ENCODE results near the gene MAN1C1. TPM values are rescaled to one million over a fixed set of nuclear protein-coding genes. Genes with fewer than 3 reads are reported as not detected.

Gene MAN1C1
- total RNA-seq, 2 donors from 2014 or later = 11.0 to 14.8 TPM

DNA sequence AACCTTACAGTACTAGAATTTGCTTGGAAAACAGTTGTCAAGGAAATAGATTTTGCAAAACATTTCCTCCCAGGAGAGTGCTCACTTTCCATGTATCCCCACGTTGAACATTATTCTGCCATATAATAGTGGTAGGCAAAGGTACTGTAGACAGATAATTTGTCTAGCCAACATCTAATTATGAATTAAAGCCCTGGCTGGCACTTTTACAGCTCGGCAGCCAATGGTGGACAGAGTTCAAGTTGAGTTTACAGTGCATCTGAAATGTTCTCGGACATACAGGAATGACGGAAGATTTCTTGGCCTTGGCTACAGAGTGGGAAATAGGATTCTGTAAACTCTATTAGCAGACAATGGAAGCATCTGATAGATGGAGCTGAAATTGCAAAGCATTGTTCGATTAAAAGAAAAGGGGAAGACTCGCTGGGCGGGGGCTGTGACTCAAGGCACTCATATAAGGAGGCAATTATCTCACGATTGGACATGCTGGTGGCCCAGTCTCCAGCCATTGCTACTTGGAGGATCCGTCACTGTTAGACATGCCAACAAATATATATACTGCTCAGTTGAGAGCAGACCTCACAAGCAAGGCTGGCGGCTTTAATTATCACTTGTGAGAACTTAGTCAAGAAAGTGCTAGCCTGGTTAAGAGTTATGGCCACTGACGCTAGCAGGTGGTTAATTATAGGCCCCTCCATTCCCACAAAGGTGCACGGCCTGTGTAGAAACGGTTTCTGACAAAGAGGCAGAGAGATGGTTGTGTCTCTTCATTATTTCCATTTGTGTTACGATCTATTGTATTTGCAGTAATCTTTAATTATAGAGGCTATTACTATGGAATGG is 48.0 kb downstream of the MAN1C1 start:
- DNase-seq = no peak
- ATAC-seq = peak; percentile 27 to 32
- intact Hi-C loops (cut with DNase I) = no loop called here

DNA sequence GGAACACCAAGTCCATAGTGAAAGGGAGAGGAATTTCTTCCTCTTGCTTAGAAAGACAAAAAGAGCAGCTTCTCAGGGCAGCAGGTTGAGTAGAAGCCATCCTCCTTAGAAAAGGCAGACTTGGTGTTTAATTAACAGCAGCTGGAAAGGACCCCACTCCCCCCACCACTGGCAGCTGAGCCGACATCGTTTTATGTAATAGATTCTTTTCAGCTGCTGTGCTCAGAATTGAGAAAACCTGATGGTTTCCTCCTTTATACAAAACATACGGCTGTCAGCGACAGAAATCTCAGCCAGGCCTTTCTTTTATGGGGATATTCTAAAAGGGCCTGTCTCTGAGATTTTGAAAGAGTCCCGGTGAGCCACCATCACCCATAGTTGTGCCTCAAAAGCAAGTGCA is 49.9 kb downstream of the MAN1C1 start:
- intact Hi-C loops (cut with DNase I) = no loop called here
- DNase-seq = no peak
- no peak for ATAC-seq

DNA sequence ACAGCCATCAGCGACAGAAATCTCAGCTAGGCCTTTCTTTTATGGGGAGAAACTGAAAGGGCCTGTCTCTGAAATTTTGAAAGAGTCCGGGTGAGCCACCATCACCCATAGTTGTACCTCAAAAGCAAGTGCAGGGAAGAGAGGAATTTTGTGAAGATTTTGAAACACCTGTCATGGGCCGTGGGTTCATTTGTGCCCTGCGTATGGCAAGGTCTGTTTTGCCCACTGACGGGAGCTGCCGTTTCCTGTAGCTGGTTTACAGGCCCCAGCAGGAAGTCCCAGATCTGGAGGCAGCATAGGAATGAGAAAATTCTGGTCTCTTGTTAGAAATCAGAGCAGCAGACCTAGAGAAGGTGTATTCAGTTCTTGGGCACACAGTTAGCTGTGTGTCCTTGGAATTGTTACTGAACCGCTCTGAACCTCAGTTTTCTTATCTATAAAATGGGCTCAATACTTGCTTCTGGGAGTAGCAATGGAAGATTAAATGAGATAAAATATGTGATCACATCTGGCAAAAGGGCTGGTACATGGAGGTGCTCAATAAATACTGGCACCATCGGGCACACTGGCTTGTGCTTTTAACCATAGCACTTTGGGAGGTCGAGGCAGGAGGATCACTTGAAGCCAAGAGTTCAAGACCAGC is 52.5 kb downstream of the MAN1C1 start:
- DNase-seq = no peak
- intact Hi-C loops (cut with DNase I) = no loop called here
- no peak for ATAC-seq

DNA sequence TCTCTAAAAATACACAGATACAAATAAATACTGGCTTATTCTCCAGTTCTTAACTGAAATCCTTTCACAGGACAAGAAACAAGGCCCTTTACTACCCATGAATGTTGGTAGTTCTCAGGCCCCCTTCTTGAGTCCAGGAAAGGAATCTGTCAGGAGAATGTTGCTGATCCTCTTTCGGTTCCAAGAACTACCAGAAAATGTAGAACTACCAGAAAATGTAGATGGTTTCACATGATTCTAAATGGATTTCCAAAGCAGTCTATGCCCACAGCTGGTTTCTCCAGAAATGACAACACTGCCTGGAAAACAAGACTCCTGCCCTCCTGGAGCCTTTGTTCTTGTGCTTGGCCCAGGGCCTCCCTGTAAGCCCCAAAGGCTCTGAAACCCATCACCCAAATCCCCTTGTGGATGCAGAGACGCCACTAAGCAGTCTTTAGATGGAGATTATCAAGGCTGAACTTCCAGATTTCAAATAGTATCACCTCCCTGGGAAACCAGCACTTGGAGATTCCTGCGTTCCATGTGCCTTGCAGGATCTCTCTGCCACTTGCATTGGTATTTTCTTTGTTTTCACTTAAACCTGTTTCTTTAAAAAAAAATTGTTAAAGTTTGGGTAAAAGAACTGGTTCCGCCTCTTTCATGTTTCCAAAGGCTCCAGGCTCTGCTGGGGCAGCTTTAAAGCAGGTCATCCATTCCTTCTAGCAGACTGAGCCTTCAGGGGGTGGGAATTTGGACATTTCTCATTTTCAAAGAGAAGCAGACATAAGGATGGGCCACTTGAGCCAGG is 53.4 kb downstream of the MAN1C1 start:
- intact Hi-C loops (cut with DNase I) = no loop called here
- ATAC-seq = no peak
- no peak for DNase-seq

DNA sequence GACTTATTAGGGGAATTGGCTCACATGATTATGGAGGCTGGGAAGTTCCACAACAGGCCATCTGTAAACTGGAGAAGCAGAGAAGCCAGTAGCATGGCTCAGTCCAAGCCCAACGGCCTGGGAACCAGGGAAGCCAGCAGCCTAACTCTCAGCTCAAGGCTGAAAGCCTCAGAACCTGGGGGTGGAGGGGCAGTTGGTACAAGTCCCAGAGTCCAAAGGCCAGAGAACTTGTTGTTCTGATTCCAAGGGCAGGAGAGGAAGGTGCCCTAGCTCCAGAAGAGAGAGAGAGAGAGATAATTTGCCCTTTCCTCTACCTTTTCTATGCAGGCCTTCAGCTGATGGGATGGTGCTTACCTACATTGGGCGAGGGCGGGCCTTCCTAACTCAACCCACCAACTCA is 55.3 kb downstream of the MAN1C1 start:
- intact Hi-C loops (cut with DNase I) = no loop called here
- ATAC-seq = no peak
- no peak for DNase-seq

DNA sequence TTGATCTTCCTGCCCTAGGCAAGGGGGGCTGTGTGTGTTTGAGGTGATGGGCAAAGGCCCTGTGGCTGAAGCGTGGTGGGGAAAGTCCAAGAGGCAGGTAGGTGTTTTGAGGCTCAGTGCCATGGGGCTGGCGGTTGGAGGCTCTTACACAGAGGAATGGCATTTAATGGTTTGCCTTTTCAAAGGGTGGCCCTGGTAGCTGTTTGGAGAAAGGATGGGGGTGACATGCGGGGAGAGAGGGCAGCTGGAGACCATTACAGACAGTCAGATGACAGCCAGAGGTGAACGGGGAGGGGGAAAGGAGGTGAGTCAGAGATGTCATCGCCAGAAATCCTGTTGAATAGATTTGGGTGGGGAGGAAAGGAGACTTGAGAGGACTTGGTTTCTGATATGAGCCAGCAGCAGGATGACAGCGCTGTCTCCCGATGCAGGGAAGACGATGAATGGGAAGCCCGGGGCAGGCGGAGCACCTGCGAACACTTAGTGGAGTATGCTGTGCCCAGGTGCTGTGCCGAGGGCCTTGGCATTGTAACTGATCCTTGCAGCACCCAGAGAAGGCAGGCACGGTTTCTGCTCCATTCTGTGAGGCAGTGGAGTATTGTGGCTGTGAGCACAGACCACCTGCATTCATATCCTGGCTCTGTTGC is 56.3 kb downstream of the MAN1C1 start:
- intact Hi-C loops (cut with DNase I) = no loop called here
- ATAC-seq (peak in 1 of 2 donors; percentile 53), DNase-seq (no peak)

DNA sequence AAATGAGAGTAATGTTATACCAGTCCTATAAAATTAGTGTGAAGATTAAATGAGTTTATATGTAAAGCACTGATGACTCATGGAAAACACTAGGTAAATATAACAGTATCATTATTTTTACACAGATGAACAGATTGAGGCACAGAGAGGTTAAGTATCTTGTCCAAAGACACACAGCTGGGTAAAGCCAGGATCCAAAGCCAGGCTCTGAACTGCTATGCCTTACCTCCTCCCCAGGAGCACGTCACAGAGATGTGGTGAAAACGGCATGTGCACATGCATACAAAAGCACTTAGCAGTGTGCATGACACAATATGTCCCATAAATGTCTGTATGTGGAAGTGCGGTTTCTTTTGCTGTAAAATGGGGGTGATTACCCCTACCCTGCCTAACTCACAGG is 56.9 kb downstream of the MAN1C1 start:
- no peak for DNase-seq
- intact Hi-C loops (cut with DNase I) = no loop called here
- ATAC-seq = no peak

DNA sequence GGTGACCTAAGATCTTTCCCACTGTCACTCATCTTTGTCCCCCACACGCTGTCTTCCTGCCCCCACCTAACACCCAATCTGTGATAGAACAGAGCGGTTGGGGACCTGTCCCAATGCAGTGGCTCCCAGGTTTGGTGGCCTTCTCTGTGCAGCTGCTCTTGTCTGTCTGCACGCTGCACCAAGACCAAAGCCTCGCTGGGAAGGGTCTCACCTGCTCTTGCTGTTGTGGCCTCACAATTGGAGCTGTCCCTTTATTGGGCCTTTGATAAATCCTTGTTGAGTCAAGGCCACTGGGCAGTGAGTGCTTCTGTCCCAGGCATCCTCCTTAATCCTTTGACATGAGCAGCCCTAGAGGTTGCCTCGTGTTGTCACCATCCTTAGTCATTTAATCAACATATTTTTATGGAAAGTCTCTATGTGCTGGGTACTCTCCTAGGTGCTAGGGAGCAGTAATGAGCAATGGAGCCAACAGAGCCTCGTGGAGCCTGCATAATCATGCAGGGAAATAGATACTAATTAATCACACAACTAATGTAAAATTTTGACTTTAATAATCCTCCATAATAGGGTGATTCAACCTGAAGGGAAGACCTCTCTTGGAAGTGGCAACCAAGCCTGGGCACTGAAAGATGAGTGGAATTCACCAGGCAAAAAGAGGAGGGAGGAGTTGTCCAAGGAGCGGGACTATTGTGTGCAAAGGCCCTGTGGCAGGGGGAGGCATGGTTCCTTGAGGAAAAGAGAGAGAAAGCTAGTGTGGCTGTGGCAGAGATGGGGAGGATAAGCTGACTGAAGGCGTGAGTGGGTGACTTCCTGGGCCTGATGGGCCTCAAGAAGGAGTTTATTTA is 57.6 kb downstream of the MAN1C1 start:
- intact Hi-C loops (cut with DNase I) = no loop called here
- DNase-seq (no peak), ATAC-seq (no peak)

DNA sequence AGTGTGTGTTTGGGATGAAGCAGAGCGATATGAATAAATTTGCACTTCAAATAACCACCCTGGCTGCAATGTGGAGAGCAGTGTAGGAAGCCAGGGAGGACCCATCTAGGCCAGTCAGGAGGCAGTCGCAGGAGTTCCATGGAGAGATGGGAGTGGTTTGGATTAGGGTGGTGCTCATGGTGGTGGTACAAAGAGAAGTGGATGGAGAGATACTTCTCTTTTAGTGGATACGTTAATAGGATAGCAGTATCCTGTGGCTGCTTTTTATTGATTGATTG is 58.2 kb downstream of the MAN1C1 start:
- intact Hi-C loops (cut with DNase I) = no loop called here
- DNase-seq (no peak), ATAC-seq (no peak)

DNA sequence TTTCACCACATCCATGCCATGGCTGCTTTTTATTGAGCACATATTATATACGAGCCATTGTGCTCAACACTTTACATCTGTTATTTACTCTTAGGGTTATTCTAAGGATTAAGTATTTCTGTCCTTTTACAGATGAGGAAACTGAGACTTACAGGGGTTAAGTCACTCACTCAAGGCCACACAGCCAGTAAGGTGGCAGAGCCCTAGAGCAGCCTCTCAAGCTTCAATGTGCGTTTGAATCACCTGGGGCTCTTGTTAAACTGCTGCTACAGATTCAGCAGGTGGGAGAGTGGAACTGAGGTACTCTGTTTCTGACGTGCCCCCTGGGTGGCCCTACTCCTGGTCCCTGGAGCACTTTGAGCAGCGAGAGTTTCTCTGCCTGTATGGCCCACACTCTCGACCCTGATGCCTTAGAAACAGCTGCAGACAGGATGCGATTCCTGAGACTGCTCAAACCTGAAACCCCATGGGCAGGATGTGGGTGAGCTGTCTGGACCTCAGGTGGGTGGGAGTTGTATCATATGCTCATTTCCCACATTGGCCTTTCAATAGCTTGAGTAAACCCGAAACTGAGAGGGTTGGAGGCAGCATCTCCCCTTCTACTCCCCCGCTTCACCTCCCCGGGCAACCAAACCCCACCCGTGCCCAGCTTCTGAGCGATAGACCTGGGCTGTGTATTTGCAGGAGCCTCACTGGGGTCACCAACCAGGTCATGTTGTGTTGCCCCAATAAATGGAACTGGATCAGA is 59.3 kb downstream of the MAN1C1 start:
- no peak for DNase-seq
- peak in 1 of 2 donors; percentile 55 for ATAC-seq
- intact Hi-C loops (cut with DNase I) = no loop called here

DNA sequence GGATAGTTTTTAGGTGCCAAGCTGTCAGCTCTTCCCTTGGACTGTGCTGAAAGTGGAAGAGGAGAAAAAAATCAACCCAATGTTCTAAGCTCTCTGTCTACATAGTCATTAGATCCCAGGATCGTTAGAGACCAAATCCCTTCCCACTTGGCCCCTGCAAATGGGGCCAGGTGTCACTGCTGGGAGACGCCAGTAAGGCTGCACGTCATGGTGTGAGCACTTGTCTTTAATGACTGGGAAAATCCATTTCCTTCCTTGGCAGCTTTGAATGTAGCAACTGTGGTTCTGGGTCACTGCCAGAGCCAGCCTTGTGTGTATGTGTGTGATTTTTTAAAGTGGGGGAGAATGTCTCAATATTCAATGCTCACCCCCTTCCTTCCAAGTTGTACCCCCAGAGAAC is 59.9 kb downstream of the MAN1C1 start:
- ATAC-seq (peak; percentile 45 to 53), DNase-seq (peak; percentile 58)
- intact Hi-C loops (cut with DNase I) = no loop called here

DNA sequence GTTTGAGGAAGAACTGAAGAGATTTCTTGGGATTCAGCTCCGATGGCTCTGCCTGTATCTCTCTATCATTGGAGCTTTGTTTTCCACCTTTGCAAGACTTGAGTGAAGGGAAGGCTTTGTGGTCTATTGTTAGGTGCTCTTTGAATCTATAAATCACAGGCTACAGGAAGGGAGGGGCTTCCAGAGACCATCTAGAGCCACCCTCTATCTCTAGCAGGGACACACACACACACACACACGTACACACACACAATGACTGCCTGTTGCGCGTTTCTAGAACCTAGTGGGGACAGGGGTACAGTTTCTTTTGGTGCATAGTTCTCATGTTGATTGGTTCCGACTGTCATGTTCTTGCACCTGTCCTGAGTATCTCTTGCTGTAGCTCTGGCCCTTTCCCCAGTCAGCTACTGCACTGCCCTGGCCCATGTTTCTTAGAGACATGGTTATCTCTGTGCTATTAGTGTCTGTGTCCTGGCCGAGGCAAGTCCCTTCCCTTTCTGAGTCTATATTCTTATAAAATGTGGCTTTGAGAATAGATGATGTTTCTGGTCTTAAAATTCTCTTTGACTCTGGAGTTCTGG is 60.7 kb downstream of the MAN1C1 start:
- DNase-seq (no peak), ATAC-seq (no peak)
- intact Hi-C loops (cut with DNase I) = no loop called here

DNA sequence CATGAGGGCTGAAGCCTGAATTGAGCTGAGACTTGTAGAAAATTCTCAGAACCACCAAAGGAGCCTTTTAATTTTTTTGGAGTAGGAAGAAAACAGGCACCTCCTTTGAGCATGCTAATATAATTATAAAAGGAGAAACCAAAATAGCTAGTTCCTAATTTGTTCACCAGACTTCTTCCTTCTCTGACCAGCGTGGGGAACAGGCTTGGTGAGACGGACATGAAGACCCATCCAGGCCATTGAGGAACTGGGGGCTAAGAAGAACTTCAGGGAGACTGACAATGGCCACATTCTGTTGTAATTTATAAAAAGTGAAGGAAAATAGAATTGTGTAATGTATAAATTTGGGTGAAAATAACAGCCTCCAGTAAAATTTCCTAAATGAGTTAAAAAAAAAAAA is 62.6 kb downstream of the MAN1C1 start:
- DNase-seq (no peak), ATAC-seq (no peak)
- intact Hi-C loops (cut with DNase I) = no loop called here

DNA sequence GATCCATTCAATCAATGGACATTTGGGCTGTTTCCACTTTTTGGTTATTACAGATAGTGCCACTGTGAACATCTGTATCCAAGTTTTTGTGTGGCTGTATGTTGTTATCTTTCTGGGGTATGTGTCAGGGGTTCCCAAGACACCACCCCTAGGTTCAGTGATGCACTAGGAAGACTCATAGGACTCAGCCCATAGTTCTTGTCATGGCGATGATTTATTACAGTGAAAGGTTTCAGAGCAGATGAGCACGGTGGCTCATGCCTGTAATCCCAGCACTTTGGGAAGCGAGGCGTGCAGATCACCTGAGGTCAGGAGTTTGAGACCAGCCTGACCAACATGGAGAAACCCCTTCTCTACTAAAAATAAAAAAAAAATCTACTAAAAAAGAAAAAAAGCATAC is 64.1 kb downstream of the MAN1C1 start:
- ATAC-seq (no peak), DNase-seq (no peak)
- intact Hi-C loops (cut with DNase I) = loop anchor here (10.0 kb wide), 2 partner anchors 56 to 114 kb away; no protein-coding TSS in a partner anchor

DNA sequence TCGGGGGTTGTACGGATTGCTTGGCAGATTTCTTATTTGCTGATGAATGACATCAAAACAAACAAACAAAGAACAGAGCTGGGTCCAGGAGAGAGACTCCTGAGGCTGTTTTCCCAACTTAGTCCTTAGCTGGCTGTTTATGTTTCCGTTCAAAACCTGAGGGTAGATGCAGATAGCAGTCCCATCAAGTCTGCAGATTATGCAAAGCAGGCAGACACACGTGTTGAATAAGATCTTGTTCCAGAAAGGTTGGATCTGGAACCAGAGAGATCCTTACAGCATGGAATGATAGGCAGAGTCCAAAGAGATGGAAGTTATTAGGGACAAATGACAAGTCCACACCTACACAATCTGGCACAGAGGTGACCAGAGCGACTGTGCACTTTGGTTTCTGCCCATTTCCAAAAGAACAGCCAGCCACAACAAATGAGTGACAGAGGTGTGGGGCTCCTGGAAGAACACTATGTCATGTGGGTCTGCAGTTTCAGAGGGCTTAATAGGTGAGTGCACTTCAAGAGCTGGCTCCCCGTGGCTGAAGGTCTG is 65.5 kb downstream of the MAN1C1 start:
- intact Hi-C loops (cut with DNase I) = loop anchor here (10.0 kb wide), 2 partner anchors 57 to 113 kb away; no protein-coding TSS in a partner anchor
- no peak for ATAC-seq
- no peak for DNase-seq

DNA sequence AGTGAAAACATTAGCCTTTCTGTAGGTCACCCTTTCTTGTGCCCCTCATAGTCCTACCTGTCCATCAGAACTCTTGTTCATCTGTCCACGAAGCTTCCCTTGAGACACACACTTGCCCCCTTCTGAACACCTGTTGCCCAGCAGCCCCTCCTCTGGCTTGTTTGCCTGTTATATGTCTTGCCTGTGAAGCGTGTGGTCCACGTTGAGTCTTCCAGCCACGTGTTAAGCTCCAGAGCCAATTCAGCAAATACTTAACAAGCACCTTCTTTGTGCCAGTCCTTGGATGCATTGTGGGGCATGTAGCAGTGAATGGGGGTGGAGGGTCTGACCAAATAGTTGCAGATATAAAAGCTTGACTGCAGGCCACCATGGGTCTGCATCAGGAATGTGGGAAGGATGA is 66.6 kb downstream of the MAN1C1 start:
- ATAC-seq = no peak
- intact Hi-C loops (cut with DNase I) = loop anchor here (10.0 kb wide), 2 partner anchors 58 to 112 kb away; no protein-coding TSS in a partner anchor
- DNase-seq = no peak

DNA sequence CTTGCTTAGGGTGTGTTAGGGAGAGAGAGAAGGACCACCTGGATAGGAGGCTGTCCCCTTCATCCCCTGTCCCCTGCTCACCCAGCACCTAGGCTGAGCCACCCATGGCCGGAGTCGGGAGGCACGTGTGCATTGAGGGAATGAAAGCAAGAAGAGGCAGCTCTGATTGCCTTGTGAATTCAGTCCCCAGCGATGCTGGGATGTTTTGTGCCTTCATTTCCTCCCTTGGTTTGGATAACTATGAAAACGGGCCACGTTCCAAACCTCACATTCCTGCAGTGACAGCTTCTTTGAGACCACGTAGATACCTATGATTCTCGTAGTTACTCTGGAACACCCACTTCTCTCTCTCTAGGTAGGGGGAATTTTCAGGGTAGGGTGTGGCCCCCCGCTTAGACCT is 67.1 kb downstream of the MAN1C1 start:
- no peak for ATAC-seq
- no peak for DNase-seq
- intact Hi-C loops (cut with DNase I) = loop anchor here (10.0 kb wide), 2 partner anchors 59 to 111 kb away; no protein-coding TSS in a partner anchor

Data from left cardiac atrium (tissue), 4 donors.